OCI-LY3 (cell line): ENCODE measurements around the gene TRIM32.

Experiments
- EZH2phosphoT487 ChIP-seq: fragments of 200-600 bp; shearing (Covaris generic); IDR thresholded peaks from 2 replicates; pipeline ENCODE4 v1.6.1; 2018; ENCODE audit warnings: antibody characterized with exemption, mixed run types, low read depth
- TF ChIP-seq, protein P1 (sequence below): fragments of 200-600, 300-600 bp; sonication (generic); IDR thresholded peaks from 2 replicates; pipeline ENCODE4 v1.5.1; 2014; ENCODE audit warnings: antibody characterized with exemption, low read length, low read depth

- TF ChIP-seq, protein P1, sequence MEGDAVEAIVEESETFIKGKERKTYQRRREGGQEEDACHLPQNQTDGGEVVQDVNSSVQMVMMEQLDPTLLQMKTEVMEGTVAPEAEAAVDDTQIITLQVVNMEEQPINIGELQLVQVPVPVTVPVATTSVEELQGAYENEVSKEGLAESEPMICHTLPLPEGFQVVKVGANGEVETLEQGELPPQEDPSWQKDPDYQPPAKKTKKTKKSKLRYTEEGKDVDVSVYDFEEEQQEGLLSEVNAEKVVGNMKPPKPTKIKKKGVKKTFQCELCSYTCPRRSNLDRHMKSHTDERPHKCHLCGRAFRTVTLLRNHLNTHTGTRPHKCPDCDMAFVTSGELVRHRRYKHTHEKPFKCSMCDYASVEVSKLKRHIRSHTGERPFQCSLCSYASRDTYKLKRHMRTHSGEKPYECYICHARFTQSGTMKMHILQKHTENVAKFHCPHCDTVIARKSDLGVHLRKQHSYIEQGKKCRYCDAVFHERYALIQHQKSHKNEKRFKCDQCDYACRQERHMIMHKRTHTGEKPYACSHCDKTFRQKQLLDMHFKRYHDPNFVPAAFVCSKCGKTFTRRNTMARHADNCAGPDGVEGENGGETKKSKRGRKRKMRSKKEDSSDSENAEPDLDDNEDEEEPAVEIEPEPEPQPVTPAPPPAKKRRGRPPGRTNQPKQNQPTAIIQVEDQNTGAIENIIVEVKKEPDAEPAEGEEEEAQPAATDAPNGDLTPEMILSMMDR: no peak
- TF ChIP-seq EZH2phosphoT487: no peak
These were observed 29.3 kb downstream of the TRIM32 start for GRCh38 chr9:116716438-116716837.
